Natural killer cell treated with Interleukin-12 subunit alpha and Interleukin-12 subunit beta and Interleukin-15 and Interleukin-18, amount 100 ng/mL, for 72 hours (primary cell): Measurements from ENCODE around the gene PAX5. TPM values are rescaled to one million over a fixed set of nuclear protein-coding genes. Genes with fewer than 3 reads are reported as not detected.
A peak's percentile ranks its signal among the peaks of the same experiment; 100 is the strongest.

Experiments
- ATAC-seq, 2 donors: fragments of 150-1000 bp; cut with Tn5 transposase in 1 of 2; sonication (Bioruptor Pico), chemical (Tn5 transposase) in 1 of 2; 2 replicates each; pipeline ENCODE4 v1.10.0; 2021
- DNase-seq: peaks from one replicate; pipeline ENCODE4 v3.0.0; 2022; ENCODE audit warnings: low spot score
- H3K27ac Mint-ChIP-seq, 2 donors: 1 replicate in 1 of 2; 2 replicates in 1 of 2; pipeline ENCODE4 v1.8.0; 2022; ENCODE audit warnings: mixed read lengths in 2 of 2, mild to moderate bottlenecking in 1 of 2, moderate library complexity in 1 of 2
- H3K27me3 Mint-ChIP-seq, 2 donors: 1 replicate in 1 of 2; 2 replicates in 1 of 2; pipeline ENCODE4 v1.8.0; 2022; ENCODE audit warnings: mixed read lengths in 2 of 2
- H3K36me3 Mint-ChIP-seq: one replicate; pipeline ENCODE4 v1.8.0; 2022; ENCODE audit warnings: mixed read lengths
- H3K4me1 Mint-ChIP-seq, 2 donors: 1 replicate in 1 of 2; 2 replicates in 1 of 2; pipeline ENCODE4 v1.8.0; 2022; ENCODE audit warnings: low read depth in 2 of 2, mixed read lengths in 2 of 2, mild to moderate bottlenecking in 1 of 2
- H3K4me3 Mint-ChIP-seq: one replicate; pipeline ENCODE4 v1.8.0; 2022; ENCODE audit warnings: mixed read lengths
- H3K9me3 Mint-ChIP-seq: 2 replicates; pipeline ENCODE4 v1.8.0; 2022; ENCODE audit warnings: mixed read lengths
- total RNA-seq, 2 donors: library from RNA; stranded (reverse); gene quantifications; one replicate each; pipeline ENCODE4 v1.2.3, GENCODE V29; 2022

PAX5 gene
- total RNA-seq, 2 donors from 2014 or later: 0.29 to 2.1 TPM

GRCh38 chr9:37034305-37034937 lies 353 bp upstream of the PAX5 start:
- Mint-ChIP-seq H3K4me1 (peaks cover 16 to 17% of the 10 kb centered on the region in 2 donors), H3K4me3 (peak overlapping the region; percentile 86), H3K27me3 (peaks cover 55 to 74% of the 10 kb centered on the region in 2 donors), H3K27ac (no peak overlapping the region), H3K36me3 (peaks cover 14% of the 10 kb centered on the region), H3K9me3 (peaks cover 4% of the 10 kb centered on the region)
- DNase-seq (no peak), ATAC-seq (peak; percentile 48 to 66)

- H3K27ac Mint-ChIP-seq: no peak overlapping the region
- H3K4me1 Mint-ChIP-seq: peaks cover 16 to 17% of the 10 kb centered on the region in 2 donors
- ATAC-seq: no peak
- H3K36me3 Mint-ChIP-seq: peaks cover 14% of the 10 kb centered on the region
- peak overlapping the region; percentile 34 for H3K4me3 Mint-ChIP-seq
- peaks cover 4% of the 10 kb centered on the region for H3K9me3 Mint-ChIP-seq
- DNase-seq: no peak
- peaks cover 49 to 69% of the 10 kb centered on the region in 2 donors for H3K27me3 Mint-ChIP-seq
These were observed 927 bp downstream of the PAX5 start for GRCh38 chr9:37033141-37033540.

GRCh38 chr9:37032713-37033112 lies 1.4 kb downstream of the PAX5 start:
- no peak for DNase-seq
- Mint-ChIP-seq H3K9me3 (peaks cover 4% of the 10 kb centered on the region), H3K36me3 (peaks cover 14% of the 10 kb centered on the region), H3K4me1 (peaks cover 19 to 20% of the 10 kb centered on the region in 2 donors), H3K27me3 (peaks cover 52 to 72% of the 10 kb centered on the region in 2 donors), H3K4me3 (no peak overlapping the region), H3K27ac (no peak overlapping the region)
- no peak for ATAC-seq

GRCh38 chr9:37031902-37032301 lies 2.2 kb downstream of the PAX5 start:
- no peak overlapping the region for H3K27ac Mint-ChIP-seq
- H3K27me3 Mint-ChIP-seq: peaks cover 49 to 68% of the 10 kb centered on the region in 2 donors
- H3K9me3 Mint-ChIP-seq: peaks cover 4% of the 10 kb centered on the region
- peaks cover 9% of the 10 kb centered on the region for H3K36me3 Mint-ChIP-seq
- no peak overlapping the region for H3K4me3 Mint-ChIP-seq
- no peak for DNase-seq
- no peak for ATAC-seq
- peaks cover 16 to 20% of the 10 kb centered on the region in 2 donors for H3K4me1 Mint-ChIP-seq

GRCh38 chr9:37031081-37031480 lies 3.0 kb downstream of the PAX5 start:
- H3K27me3 Mint-ChIP-seq: peaks cover 45 to 63% of the 10 kb centered on the region in 2 donors
- H3K27ac Mint-ChIP-seq: no peak overlapping the region
- DNase-seq (no peak), ATAC-seq (no peak)
- H3K9me3 Mint-ChIP-seq: peaks cover 3% of the 10 kb centered on the region
- peaks cover 12 to 17% of the 10 kb centered on the region in 2 donors for H3K4me1 Mint-ChIP-seq
- H3K36me3 Mint-ChIP-seq: peaks cover 4% of the 10 kb centered on the region
- no peak overlapping the region for H3K4me3 Mint-ChIP-seq

- Mint-ChIP-seq H3K9me3 (no peaks in the 10 kb centered on the region), H3K36me3 (no peaks in the 10 kb centered on the region), H3K27ac (no peak overlapping the region), H3K4me3 (no peak overlapping the region), H3K4me1 (peaks cover 12 to 17% of the 10 kb centered on the region in 2 donors), H3K27me3 (peaks cover 45 to 63% of the 10 kb centered on the region in 2 donors)
- ATAC-seq (no peak), DNase-seq (no peak)
These were observed 3.5 kb downstream of the PAX5 start for GRCh38 chr9:37030611-37030939.

- DNase-seq: peak; percentile 57
These were observed 4.1 kb downstream of the PAX5 start for GRCh38 chr9:37029776-37030610.

GRCh38 chr9:37029304-37029775 lies 4.7 kb downstream of the PAX5 start:
- ATAC-seq: no peak
- peaks cover 12 to 16% of the 10 kb centered on the region in 2 donors for H3K4me1 Mint-ChIP-seq
- no peak overlapping the region for H3K4me3 Mint-ChIP-seq
- peaks cover 44 to 64% of the 10 kb centered on the region in 2 donors for H3K27me3 Mint-ChIP-seq
- DNase-seq: peak; percentile 25
- no peaks in the 10 kb centered on the region for H3K36me3 Mint-ChIP-seq
- H3K9me3 Mint-ChIP-seq: no peaks in the 10 kb centered on the region
- H3K27ac Mint-ChIP-seq: no peak overlapping the region

More at GRCh38 chr9:37029776-37030610, 4.1 kb downstream of the PAX5 start:
- Mint-ChIP-seq H3K9me3 (no peaks in the 10 kb centered on the region), H3K36me3 (no peaks in the 10 kb centered on the region), H3K4me3 (no peak overlapping the region), H3K27me3 (peaks cover 44 to 63% of the 10 kb centered on the region in 2 donors), H3K27ac (no peak overlapping the region), H3K4me1 (peaks cover 12 to 16% of the 10 kb centered on the region in 2 donors)
- ATAC-seq: no peak

GRCh38 chr9:37028420-37029031 lies 5.5 kb downstream of the PAX5 start:
- ATAC-seq (no peak), DNase-seq (peak; percentile 51)
- no peaks in the 10 kb centered on the region for H3K9me3 Mint-ChIP-seq
- H3K4me3 Mint-ChIP-seq: no peak overlapping the region
- H3K27ac Mint-ChIP-seq: no peak overlapping the region
- H3K4me1 Mint-ChIP-seq: peaks cover 12 to 14% of the 10 kb centered on the region in 2 donors
- H3K36me3 Mint-ChIP-seq: no peaks in the 10 kb centered on the region
- peaks cover 49 to 66% of the 10 kb centered on the region in 2 donors for H3K27me3 Mint-ChIP-seq

- H3K4me3 Mint-ChIP-seq: peak overlapping the region; percentile 86
- H3K9me3 Mint-ChIP-seq: no peaks in the 10 kb centered on the region
- ATAC-seq: peak; percentile 98
- H3K27ac Mint-ChIP-seq: no peak overlapping the region
- H3K36me3 Mint-ChIP-seq: no peaks in the 10 kb centered on the region
- DNase-seq: peak; percentile 90
- peaks cover 51 to 66% of the 10 kb centered on the region in 2 donors for H3K27me3 Mint-ChIP-seq
- H3K4me1 Mint-ChIP-seq: peaks cover 12 to 14% of the 10 kb centered on the region in 2 donors
These were observed 6.3 kb downstream of the PAX5 start for GRCh38 chr9:37027582-37028419.

GRCh38 chr9:37026931-37027581 lies 7.0 kb downstream of the PAX5 start:
- Mint-ChIP-seq H3K9me3 (no peaks in the 10 kb centered on the region), H3K27ac (no peak overlapping the region), H3K27me3 (peaks cover 46 to 64% of the 10 kb centered on the region in 2 donors), H3K36me3 (no peaks in the 10 kb centered on the region), H3K4me1 (peaks cover 12 to 14% of the 10 kb centered on the region in 2 donors), H3K4me3 (peak overlapping the region; percentile 45)
- DNase-seq: peak; percentile 47
- ATAC-seq: peak in 1 of 2 donors; percentile 0

GRCh38 chr9:37026113-37026930 lies 7.7 kb downstream of the PAX5 start:
- Mint-ChIP-seq H3K27me3 (peaks cover 45 to 64% of the 10 kb centered on the region in 2 donors), H3K4me1 (peaks cover 12 to 14% of the 10 kb centered on the region in 2 donors), H3K36me3 (no peaks in the 10 kb centered on the region), H3K27ac (no peak overlapping the region), H3K4me3 (peak overlapping the region; percentile 56), H3K9me3 (no peaks in the 10 kb centered on the region)
- ATAC-seq (no peak), DNase-seq (peak; percentile 52)
